ENCODE results near the gene CDH11. TPM values are rescaled to one million over a fixed set of nuclear protein-coding genes. Genes with fewer than 3 reads are reported as not detected.

CDH11 gene
- total RNA-seq, 4 donors from 2014 or later = 22.4 to 47.8 (median 35.6) TPM

DNA sequence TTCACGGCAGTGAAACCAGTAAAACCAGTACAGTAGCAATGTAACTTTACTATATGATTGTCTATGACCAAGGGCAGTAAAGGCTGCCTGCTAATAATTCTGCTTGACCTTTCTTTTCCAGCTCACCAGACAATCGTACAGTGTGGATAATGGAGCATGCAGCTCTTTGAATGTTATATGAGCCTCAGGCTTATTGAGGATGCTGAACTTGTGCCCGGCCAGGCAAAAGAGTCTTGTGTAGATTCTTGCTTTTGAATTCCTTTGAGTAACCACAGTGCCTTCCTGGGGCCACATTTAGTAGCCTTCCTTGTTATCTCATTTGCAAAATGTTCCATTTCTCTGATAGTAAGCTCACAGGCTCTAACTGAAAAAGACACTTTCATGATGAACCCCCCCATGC, 131.8 kb downstream of the CDH11 start:
- Histone ChIP-seq H3K27me3 (no peaks in the 10 kb centered on the region), H3K27ac (replicated peaks in 1 of 4) (no peak overlapping the region), H3K4me1 (no peaks in the 10 kb centered on the region), H3K4me3 (no peak overlapping the region), H3K36me3 (peaks cover 0 to 55% (median 21%) of the 10 kb centered on the region in 4 donors), H3K9me3 (no peaks in the 10 kb centered on the region)
- intact Hi-C loops (cut with DNase I) = no loop called here
- DNase-seq (ENCODE audit: extremely low spot score) = no peak
- 69% methylated on average over 3 of the region's 3 CpGs for WGBS
- TF ChIP-seq POLR2A (IDR thresholded peaks at IDR 0.05; ENCODE audit: low read depth) (no peak), POLR2AphosphoS5 (IDR thresholded peaks at IDR 0.05) (no peak)
- TF ChIP-seq, protein P1, sequence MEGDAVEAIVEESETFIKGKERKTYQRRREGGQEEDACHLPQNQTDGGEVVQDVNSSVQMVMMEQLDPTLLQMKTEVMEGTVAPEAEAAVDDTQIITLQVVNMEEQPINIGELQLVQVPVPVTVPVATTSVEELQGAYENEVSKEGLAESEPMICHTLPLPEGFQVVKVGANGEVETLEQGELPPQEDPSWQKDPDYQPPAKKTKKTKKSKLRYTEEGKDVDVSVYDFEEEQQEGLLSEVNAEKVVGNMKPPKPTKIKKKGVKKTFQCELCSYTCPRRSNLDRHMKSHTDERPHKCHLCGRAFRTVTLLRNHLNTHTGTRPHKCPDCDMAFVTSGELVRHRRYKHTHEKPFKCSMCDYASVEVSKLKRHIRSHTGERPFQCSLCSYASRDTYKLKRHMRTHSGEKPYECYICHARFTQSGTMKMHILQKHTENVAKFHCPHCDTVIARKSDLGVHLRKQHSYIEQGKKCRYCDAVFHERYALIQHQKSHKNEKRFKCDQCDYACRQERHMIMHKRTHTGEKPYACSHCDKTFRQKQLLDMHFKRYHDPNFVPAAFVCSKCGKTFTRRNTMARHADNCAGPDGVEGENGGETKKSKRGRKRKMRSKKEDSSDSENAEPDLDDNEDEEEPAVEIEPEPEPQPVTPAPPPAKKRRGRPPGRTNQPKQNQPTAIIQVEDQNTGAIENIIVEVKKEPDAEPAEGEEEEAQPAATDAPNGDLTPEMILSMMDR (IDR thresholded peaks at IDR 0.05) = no peak

DNA sequence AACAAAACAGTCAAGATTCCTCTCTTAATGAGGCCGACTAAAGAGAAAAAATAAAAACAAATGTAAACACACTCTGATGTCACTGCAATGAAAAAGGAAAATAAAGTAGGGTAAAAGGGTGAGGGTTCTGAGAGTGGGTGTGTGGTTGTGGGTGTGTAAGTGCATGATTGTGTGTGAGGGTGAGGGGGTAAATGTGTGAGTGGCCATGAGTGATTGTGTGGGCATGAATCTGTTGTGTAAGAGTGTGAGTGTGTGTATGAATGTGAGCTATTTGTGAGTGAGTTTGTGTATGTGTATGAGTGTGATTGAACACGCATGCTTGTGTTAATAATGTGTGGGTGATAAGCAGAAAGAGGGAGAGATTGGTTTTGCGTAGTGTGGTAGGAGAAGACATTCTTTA, 132.8 kb downstream of the CDH11 start:
- Histone ChIP-seq H3K27ac (replicated peaks in 1 of 4) (no peak overlapping the region), H3K27me3 (no peaks in the 10 kb centered on the region), H3K4me1 (peaks cover 0 to 2% (median 0%) of the 10 kb centered on the region in 4 donors), H3K9me3 (no peaks in the 10 kb centered on the region), H3K36me3 (peaks cover 0 to 55% (median 21%) of the 10 kb centered on the region in 4 donors), H3K4me3 (no peak overlapping the region)
- TF ChIP-seq POLR2AphosphoS5 (IDR thresholded peaks at IDR 0.05) (no peak), POLR2A (IDR thresholded peaks at IDR 0.05; ENCODE audit: low read depth) (no peak), EP300 (IDR thresholded peaks at IDR 0.05) (no peak)
- TF ChIP-seq, protein P1 (IDR thresholded peaks at IDR 0.05) = no peak
- DNase-seq (ENCODE audit: extremely low spot score) = no peak
- 85% methylated on average over 3 of the region's 3 CpGs for WGBS
- intact Hi-C loops (cut with DNase I) = no loop called here

DNA sequence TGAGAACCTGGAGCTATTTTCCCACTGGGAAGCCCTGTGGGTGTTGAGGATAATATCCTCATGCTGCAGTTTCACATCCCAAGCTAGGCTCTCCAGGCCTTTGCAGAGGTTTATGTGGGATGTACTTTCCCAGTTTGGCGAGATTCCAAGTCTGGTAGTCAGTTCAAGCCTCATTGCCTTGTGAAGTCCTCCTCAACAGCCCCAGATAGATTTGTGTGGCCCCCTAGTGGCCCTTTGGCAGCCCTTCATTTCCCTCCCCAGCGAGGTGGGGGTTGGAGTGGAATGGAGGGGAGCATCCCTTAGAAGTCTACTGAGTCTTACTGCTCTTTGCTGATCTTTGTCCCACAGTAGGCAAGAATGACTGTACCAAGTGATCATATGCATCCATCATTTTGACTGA, 137.9 kb downstream of the CDH11 start:
- no peak overlapping the region for H3K27ac ChIP-seq (replicated peaks in 1 of 4)
- no peak for TF ChIP-seq POLR2AphosphoS5 (IDR thresholded peaks at IDR 0.05)
- TF ChIP-seq, protein P1 (IDR thresholded peaks at IDR 0.05) = peak; percentile 34 to 49 (median 38)
- no peak overlapping the region for H3K4me3 ChIP-seq
- no peak for DNase-seq (ENCODE audit: extremely low spot score)
- H3K27me3 ChIP-seq = no peaks in the 10 kb centered on the region
- 33% methylated on average over 1 of the region's 2 CpGs for WGBS
- H3K36me3 ChIP-seq = peaks cover 0 to 32% (median 17%) of the 10 kb centered on the region in 4 donors
- H3K4me1 ChIP-seq = peaks cover 0 to 9% (median 0%) of the 10 kb centered on the region in 4 donors
- no peaks in the 10 kb centered on the region for H3K9me3 ChIP-seq
- intact Hi-C loops (cut with DNase I) = no loop called here

DNA sequence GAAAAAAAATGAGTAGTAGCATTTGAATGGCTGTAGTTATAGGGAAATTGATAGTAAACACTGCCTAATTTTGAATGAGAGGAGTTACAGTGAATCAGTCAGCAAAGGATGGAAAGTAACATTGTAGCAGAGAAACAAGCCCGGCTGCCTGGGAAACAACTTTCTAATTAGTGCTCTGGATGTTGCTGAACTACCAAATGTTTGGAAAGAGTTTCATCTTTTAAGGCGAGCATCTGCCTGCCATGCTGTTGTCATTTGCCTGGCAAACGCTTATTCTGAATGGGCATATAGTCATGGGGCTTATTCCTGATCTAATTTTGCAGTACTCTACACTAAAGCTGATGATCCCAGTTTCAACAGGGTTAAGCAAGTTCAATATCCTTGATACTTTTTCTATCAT, 138.6 kb downstream of the CDH11 start:
- H3K36me3 ChIP-seq = peaks cover 0 to 27% (median 15%) of the 10 kb centered on the region in 4 donors
- DNase-seq (ENCODE audit: extremely low spot score) = no peak
- no peaks in the 10 kb centered on the region for H3K27me3 ChIP-seq
- TF ChIP-seq EP300 (IDR thresholded peaks at IDR 0.05) (no peak), POLR2A (IDR thresholded peaks at IDR 0.05; ENCODE audit: low read depth) (no peak), POLR2AphosphoS5 (IDR thresholded peaks at IDR 0.05) (no peak)
- TF ChIP-seq, protein P1 (IDR thresholded peaks at IDR 0.05) = no peak
- intact Hi-C loops (cut with DNase I) = no loop called here
- no peaks in the 10 kb centered on the region for H3K9me3 ChIP-seq
- WGBS = 92% methylated on average over 3 of the region's 3 CpGs
- no peak overlapping the region for H3K4me3 ChIP-seq
- peaks cover 0 to 9% (median 0%) of the 10 kb centered on the region in 4 donors for H3K4me1 ChIP-seq
- H3K27ac ChIP-seq (replicated peaks in 1 of 4) = no peak overlapping the region

DNA sequence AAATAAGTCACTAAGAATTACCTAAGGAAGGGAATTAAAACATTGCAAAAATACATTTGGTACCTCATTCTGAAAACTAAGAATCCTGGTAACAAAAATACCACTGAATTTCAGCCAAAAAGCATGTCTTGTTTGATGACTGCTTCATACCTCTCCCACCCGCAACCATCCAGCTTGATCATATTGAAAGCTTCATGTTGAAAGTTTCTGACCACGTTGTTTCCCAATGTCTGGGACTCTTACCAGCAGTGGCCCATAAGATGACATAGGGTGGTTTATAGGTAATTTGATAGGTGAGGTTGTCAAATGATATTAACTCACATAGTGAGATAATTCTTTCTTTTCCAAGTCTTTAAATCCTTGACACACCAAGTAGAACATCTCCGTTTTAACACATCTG, 139.3 kb downstream of the CDH11 start:
- intact Hi-C loops (cut with DNase I) = no loop called here
- TF ChIP-seq, protein P1 (IDR thresholded peaks at IDR 0.05) = no peak
- TF ChIP-seq POLR2A (IDR thresholded peaks at IDR 0.05; ENCODE audit: low read depth) (no peak), POLR2AphosphoS5 (IDR thresholded peaks at IDR 0.05) (no peak), EP300 (IDR thresholded peaks at IDR 0.05) (no peak)
- Histone ChIP-seq H3K4me1 (peaks cover 0 to 9% (median 0%) of the 10 kb centered on the region in 4 donors), H3K27ac (replicated peaks in 1 of 4) (no peak overlapping the region), H3K27me3 (no peaks in the 10 kb centered on the region), H3K9me3 (no peaks in the 10 kb centered on the region), H3K36me3 (peaks cover 0 to 21% (median 12%) of the 10 kb centered on the region in 4 donors), H3K4me3 (no peak overlapping the region)
- DNase-seq (ENCODE audit: extremely low spot score) = no peak
- WGBS = 96% methylated on average over 3 of the region's 3 CpGs
